Hippocampal formation (tissue), 2 donors: ENCODE results near the gene PKD1.
A peak's percentile ranks its signal among the peaks of the same experiment; 100 is the strongest.
"Not testable (repeated sequence)": the region's sequence is repeated elsewhere in the genome, so short reads cannot be mapped to it uniquely, and the experiment has no call there.

ENCODE experiments used
- DNase-seq, 2 donors: peaks; one replicate each; lab custom pipeline; 2025; lab: John Stamatoyannopoulos, UW

The PKD1 gene

GRCh38 chr16:2124377-2124693, 11.4 kb downstream of the PKD1 start:
- not testable (repeated sequence) for DNase-seq

GRCh38 chr16:2123706-2124376, 11.9 kb downstream of the PKD1 start:
- not testable (repeated sequence) for DNase-seq

GRCh38 chr16:2122934-2123683, 12.6 kb downstream of the PKD1 start:
- not testable (repeated sequence) for DNase-seq

GRCh38 chr16:2122429-2122828, 13.3 kb downstream of the PKD1 start:
- no peak for DNase-seq

- peak in 1 of 2 donors; percentile 30 for DNase-seq
Measured at GRCh38 chr16:2121853-2122252, 13.8 kb downstream of the PKD1 start.

GRCh38 chr16:2121325-2121724, 14.4 kb downstream of the PKD1 start:
- peak; percentile 31 to 76 for DNase-seq

- not testable (repeated sequence) for DNase-seq
Measured at GRCh38 chr16:2117960-2118722, 17.6 kb downstream of the PKD1 start.

GRCh38 chr16:2117341-2117740, 18.4 kb downstream of the PKD1 start:
- DNase-seq = not testable (repeated sequence)

- not testable (repeated sequence) for DNase-seq
Measured at GRCh38 chr16:2116428-2116827, 19.3 kb downstream of the PKD1 start.

- no peak for DNase-seq
Measured at GRCh38 chr16:2115591-2115973, 20.1 kb downstream of the PKD1 start.

- not testable (repeated sequence) for DNase-seq
Measured at GRCh38 chr16:2114885-2115590, 20.7 kb downstream of the PKD1 start.

GRCh38 chr16:2114225-2114624, 21.5 kb downstream of the PKD1 start:
- not testable (repeated sequence) for DNase-seq

- not testable (repeated sequence) for DNase-seq
Measured at GRCh38 chr16:2112539-2113106, 23.1 kb downstream of the PKD1 start.

GRCh38 chr16:2111412-2112335, 24.0 kb downstream of the PKD1 start:
- not testable (repeated sequence) for DNase-seq

GRCh38 chr16:2111009-2111353, 24.7 kb downstream of the PKD1 start:
- DNase-seq = not testable (repeated sequence)

- not testable (repeated sequence) for DNase-seq
Measured at GRCh38 chr16:2110332-2111008, 25.2 kb downstream of the PKD1 start.

- DNase-seq = not testable (repeated sequence)
Measured at GRCh38 chr16:2109872-2110271, 25.8 kb downstream of the PKD1 start.

GRCh38 chr16:2109271-2109580, 26.5 kb downstream of the PKD1 start:
- not testable (repeated sequence) for DNase-seq

- DNase-seq = not testable (repeated sequence)
Measured at GRCh38 chr16:2108446-2109270, 27.0 kb downstream of the PKD1 start.
